Heart left ventricle (tissue), 16 donors: ENCODE measurements around the gene SLC24A5. TPM values are rescaled to one million over a fixed set of nuclear protein-coding genes. Genes with fewer than 3 reads are reported as not detected.

Experiments used
- ATAC-seq, 4 donors: fragments of 200-7000 bp; cut with Tn5 transposase; one replicate each; pipeline ENCODE4 v1.9.1; 2020 to 2022; ENCODE audit warnings: moderate library complexity in 4 of 4, mild to moderate bottlenecking in 3 of 4, moderate number of reproducible peaks in 1 of 4
- DNase-seq, 5 donors: peaks; one replicate each; pipeline ENCODE4 v3.0.0-alpha.2; 2020
- H3K27ac ChIP-seq, 12 donors: fragments of 200-600 bp; sonication (generic) in 4 of 12; one replicate each; pipeline versions ENCODE4 v1.5.0 to v1.8.0; 2016 to 2022; ENCODE audit warnings: mild to moderate bottlenecking in 2 of 12
- H3K27me3 ChIP-seq, 9 donors: fragments of 200-600 bp; sonication (generic) in 2 of 9; one replicate each; pipeline versions ENCODE4 v1.5.1 to v1.8.0; 2016 to 2022; ENCODE audit warnings: mild to moderate bottlenecking in 3 of 9
- H3K36me3 ChIP-seq, 9 donors: fragments of 200-600 bp; sonication (generic) in 2 of 9; one replicate each; pipeline versions ENCODE4 v1.5.0 to v1.8.0; 2018 to 2022; ENCODE audit warnings: mild to moderate bottlenecking in 2 of 9
- H3K4me1 ChIP-seq, 12 donors: fragments of 200-600 bp; sonication (generic) in 4 of 12; one replicate each; pipeline versions ENCODE4 v1.5.0 to v1.8.0; 2016 to 2022; ENCODE audit warnings: mild to moderate bottlenecking in 3 of 12
- H3K4me3 ChIP-seq, 12 donors: fragments of 200-600 bp; sonication (generic) in 4 of 12; one replicate each; pipeline versions ENCODE4 v1.5.0 to v1.8.0; 2017 to 2022; ENCODE audit warnings: mild to moderate bottlenecking in 9 of 12, moderate library complexity in 4 of 12
- H3K9me3 ChIP-seq, 12 donors: fragments of 200-600 bp; sonication (generic) in 4 of 12; one replicate each; pipeline versions ENCODE4 v1.5.0 to v1.8.0; 2016 to 2022; ENCODE audit warnings: mild to moderate bottlenecking in 1 of 12
- CTCF ChIP-seq, 12 donors: fragments of 200-600 bp; sonication (generic) in 4 of 12; IDR thresholded peaks; one replicate each; pipeline versions ENCODE4 v1.5.0 to v1.8.0; 2018 to 2022; ENCODE audit warnings: antibody characterized with exemption in 12 of 12, mild to moderate bottlenecking in 5 of 12
- POLR2A ChIP-seq, 2 donors: fragments of 450-650 bp; IDR thresholded peaks; one replicate each; pipeline ENCODE4 v1.6.1; 2017; ENCODE audit warnings: antibody characterized with exemption in 2 of 2, mild to moderate bottlenecking in 2 of 2, moderate library complexity in 2 of 2
- WGBS, 4 donors: extraction: QIAGEN DNeasy Blood & Tissue Kit in 2 of 4; methylation state at CpG; one replicate each; pipeline versions ENCODE4 v1.1.5 to v1.1.7; 2013 to 2018; 5-methylcytosine and 5-hydroxymethylcytosine counted together
- intact Hi-C, 10 donors: fragments of 100-400 bp; cut with DNase I; formaldehyde crosslinking; loops; one replicate each; pipeline versions ENCODE4 v1.11.1 to v1.14.2; 2022
- polyA plus RNA-seq, 2 donors: library from polyadenylated mRNA; stranded (reverse); fragments of 200-250 nt; gene quantifications; one replicate each; pipeline ENCODE4 v1.2.3, GENCODE V29; 2013
- total RNA-seq, 9 donors: library from RNA; depleted of rRNA in 2 of 9; stranded (reverse); fragments of >200 nt in 2 of 9; fragmentation: NEBNext Ultra II Directional in 3 of 9; extraction: Animal tissue kit (Norgen Biotek cat#: 25700) in 3 of 9; gene quantifications; one replicate each; pipeline versions ENCODE4 v1.1.0 to v1.2.4, GENCODE V29; 2016 to 2023
- donor health status: ischemic (EF 13 %, LVEDD 7.1; RV severe dilation, severe dysfunction).
- donor health status: healthy with polysubstance abuse.
- donor health status: DM: no; HTN: yes; CAD: no.
- donor health status: DM: no; HTN: no; CAD: no.
- donor health status: ischemic (EF 25% LVEDD 6.9; RV normal size, moderate dysfunction).
- donor health status: ischemic (EF 25% LVEDD 5.7; RV mildly dilated, moderate dysfunction).
- donor health status: healthy.
- donor health status: DM: yes; HTN: yes; CAD: no.
- donor health status: ischemic (EF 35%, LVEDD 5.7; RV mildly dilated, moderate dysfunction).
- donor health status: nonischemic (EF 11% LVEDD 7.7; RV severe dilation, severe dysfunction).
- donor health status: DM: yes; HTN: yes; CAD: no.
- donor health status: PGD.
- donor health status: ischemic (EF 29% LVEDD 5.4; RV normal size, mild dysfunction).
- donor health status: nonischemic (EF 23%, LVEDD 6.1; RV moderate dilation, normal function).

Gene SLC24A5
- total and polyA plus RNA-seq, 11 donors, result not detected

DNA sequence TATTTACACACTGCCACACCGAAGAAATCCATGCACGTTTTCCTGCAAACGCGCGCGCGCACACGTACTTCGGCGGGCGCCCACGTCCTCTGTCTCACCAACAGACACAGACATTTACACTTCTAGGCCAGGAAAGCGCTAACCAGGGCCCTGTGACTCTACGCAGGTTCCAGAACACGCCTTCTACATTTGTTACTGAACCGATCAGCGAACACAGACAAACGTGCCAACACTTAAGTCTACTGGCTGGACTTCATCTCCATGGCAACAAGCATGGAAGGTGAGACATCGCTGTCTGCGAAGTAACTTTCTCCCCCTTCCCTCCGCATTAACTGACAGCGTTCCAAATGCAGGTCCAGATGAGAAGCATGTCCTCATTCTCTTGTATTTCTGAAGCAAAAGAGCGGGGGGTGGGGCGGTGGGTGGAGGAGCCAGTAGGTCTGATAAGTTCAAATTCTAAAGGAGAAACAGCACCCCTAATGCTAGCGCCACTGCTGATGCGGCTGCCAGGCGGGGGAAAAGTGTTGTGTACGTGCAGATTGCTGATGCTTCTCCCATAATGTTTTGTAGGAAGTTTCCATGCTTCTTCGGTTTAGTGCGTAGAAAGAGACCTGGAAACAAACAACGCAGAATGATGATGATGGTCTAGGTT lies 70.9 kb downstream of the SLC24A5 start, which contains the start of gene CTXN2:
Gene CTXN2, plus strand, starts transcription at position 92 of the 652 bp plus-strand sequence. CDS start 9,636 bp downstream, outside the sequence.
- no peak for DNase-seq
- H3K9me3 ChIP-seq, result no peaks in the 10 kb centered on the region
- H3K4me1 ChIP-seq, result peaks cover 0 to 7% (median 0%) of the 10 kb centered on the region in 12 donors
- no peaks in the 10 kb centered on the region for H3K36me3 ChIP-seq
- WGBS, 4 donors, result 8 to 10% (median 9%) methylated on average over 31 of the region's 31 CpGs
- H3K27me3 ChIP-seq, result peaks cover 0 to 26% (median 6%) of the 10 kb centered on the region in 9 donors
- no peak for TF ChIP-seq POLR2A (IDR thresholded peaks at IDR 0.05)
- no peak for TF ChIP-seq CTCF (IDR thresholded peaks at IDR 0.05)
- no peak within 1 kb of the TSS for H3K27ac ChIP-seq
- no peak within 1 kb of the TSS for H3K4me3 ChIP-seq
- no peak for ATAC-seq
- intact Hi-C loops, result no loop called here

Other genes starting within 250 kb of the SLC24A5 start
- 10 to 100 TPM in 7 of 9 donors, 1 to 10 TPM in 2; 5.5 to 17.3 (median 12.4) TPM for gene MYEF2, start 57.3 kb downstream of the SLC24A5 start, total RNA-seq
- 10 to 100 TPM in 1 of 2 donors, 1 to 10 TPM in 1; 7.7 to 11.1 TPM for gene MYEF2, start 57.3 kb downstream of the SLC24A5 start, polyA plus RNA-seq
- gene CTXN2, start 70.7 kb downstream of the SLC24A5 start, total RNA-seq, result not detected
- not detected for gene CTXN2, start 70.7 kb downstream of the SLC24A5 start, polyA plus RNA-seq
- not detected for gene SLC12A1, start 85.3 kb downstream of the SLC24A5 start, total RNA-seq
- not detected for gene SLC12A1, start 85.3 kb downstream of the SLC24A5 start, polyA plus RNA-seq
- gene DUT, start 210.4 kb downstream of the SLC24A5 start, total RNA-seq, result 10 to 100 TPM; 50.9 to 79.9 (median 62.6) TPM
- 10 to 100 TPM; 44.0 to 45.4 TPM for gene DUT, start 210.4 kb downstream of the SLC24A5 start, polyA plus RNA-seq